ENCODE data around the gene EID2.

The EID2 gene

GRCh38 chr19:39539518-39540332 lies at the start of gene EID2:
TSS of gene EID2 (minus strand) at chr19:39540161. CDS start at chr19:39540079, 82 bp downstream.
- peak; percentile 65 for DNase-seq

GRCh38 chr19:39588066-39588465 lies 48.1 kb upstream of the EID2 start:
- no peak for DNase-seq

- DNase-seq = no peak
Measured at GRCh38 chr19:39587496-39587895, 47.5 kb upstream of the EID2 start.

- DNase-seq = no peak
Measured at GRCh38 chr19:39582891-39583625, 43.1 kb upstream of the EID2 start.

GRCh38 chr19:39582442-39582841 lies 42.5 kb upstream of the EID2 start:
- DNase-seq = no peak

GRCh38 chr19:39568604-39569003 lies 28.6 kb upstream of the EID2 start:
- no peak for DNase-seq

- no peak for DNase-seq
Measured at GRCh38 chr19:39566064-39566463, 26.1 kb upstream of the EID2 start.

- DNase-seq = no peak
Measured at GRCh38 chr19:39563408-39563807, 23.4 kb upstream of the EID2 start.

GRCh38 chr19:39558624-39559117 lies 18.7 kb upstream of the EID2 start:
- DNase-seq = no peak

- no peak for DNase-seq
Measured at GRCh38 chr19:39557811-39558623, 18.1 kb upstream of the EID2 start.

GRCh38 chr19:39555883-39556282 lies 15.9 kb upstream of the EID2 start:
- DNase-seq = no peak

GRCh38 chr19:39554701-39555311 lies 14.8 kb upstream of the EID2 start:
- no peak for DNase-seq

- no peak for DNase-seq
Measured at GRCh38 chr19:39553082-39553652, 13.2 kb upstream of the EID2 start.

GRCh38 chr19:39550197-39550596 lies 10.2 kb upstream of the EID2 start:
- no peak for DNase-seq

- DNase-seq = no peak
Measured at GRCh38 chr19:39546599-39546998, 6.6 kb upstream of the EID2 start.

GRCh38 chr19:39544911-39545310 lies 5.0 kb upstream of the EID2 start:
- DNase-seq = no peak

GRCh38 chr19:39544226-39544903 lies 4.4 kb upstream of the EID2 start:
- DNase-seq = no peak

- DNase-seq = no peak
Measured at GRCh38 chr19:39543477-39543857, 3.5 kb upstream of the EID2 start.

GRCh38 chr19:39542206-39542605 lies 2.2 kb upstream of the EID2 start:
- DNase-seq = no peak

GRCh38 chr19:39540333-39540673 lies 342 bp upstream of the EID2 start:
- no peak for DNase-seq

- no peak for DNase-seq
Measured at GRCh38 chr19:39539165-39539517, 820 bp downstream of the EID2 start.

GRCh38 chr19:39533791-39534190 lies 6.2 kb downstream of the EID2 start:
- no peak for DNase-seq

Measured in NCI-H1048 (cell line).